ENCODE data around the gene PCDHGB3. TPM values are rescaled to one million over a fixed set of nuclear protein-coding genes. Genes with fewer than 3 reads are reported as not detected.
"Not testable (repeated sequence)": the region's sequence is repeated elsewhere in the genome, so short reads cannot be mapped to it uniquely, and the experiment has no call there.

The PCDHGB3 gene
- total RNA-seq, 4 donors from 2014 or later = 0.26 to 2.7 (median 2.2) TPM

DNA sequence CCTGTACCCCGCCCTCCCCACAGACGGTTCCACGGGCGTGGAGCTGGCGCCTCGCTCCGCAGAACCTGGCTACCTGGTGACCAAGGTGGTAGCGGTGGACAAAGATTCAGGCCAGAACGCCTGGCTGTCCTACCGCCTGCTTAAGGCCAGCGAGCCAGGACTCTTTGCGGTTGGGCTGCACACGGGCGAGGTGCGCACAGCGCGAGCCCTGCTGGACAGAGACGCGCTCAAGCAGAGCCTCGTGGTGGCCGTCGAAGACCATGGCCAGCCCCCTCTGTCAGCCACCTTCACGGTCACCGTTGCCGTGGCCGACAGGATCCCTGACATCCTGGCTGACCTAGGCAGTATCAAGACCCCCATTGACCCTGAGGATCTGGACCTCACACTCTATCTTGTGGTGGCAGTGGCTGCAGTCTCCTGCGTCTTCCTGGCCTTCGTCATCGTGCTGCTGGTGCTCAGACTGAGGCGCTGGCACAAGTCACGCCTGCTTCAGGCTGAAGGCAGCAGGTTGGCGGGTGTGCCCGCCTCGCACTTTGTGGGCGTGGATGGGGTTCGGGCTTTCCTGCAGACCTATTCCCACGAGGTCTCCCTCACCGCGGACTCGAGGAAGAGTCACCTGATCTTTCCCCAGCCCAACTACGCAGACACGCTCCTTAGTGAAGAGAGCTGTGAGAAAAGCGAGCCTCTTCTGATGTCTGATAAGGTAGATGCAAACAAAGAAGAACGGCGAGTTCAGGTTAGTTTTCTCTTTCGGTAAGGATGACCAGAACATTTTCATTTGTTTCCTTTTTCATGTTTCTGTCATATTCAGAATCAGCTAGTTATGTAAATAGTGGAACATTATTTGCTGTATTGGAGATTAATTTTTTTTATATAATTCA, 3.8 kb upstream of the PCDHGB3 start:
- 39 to 41% methylated on average over 10 of the region's 46 CpGs for WGBS, 2 donors
- no peak for TF ChIP-seq POLR2A (IDR thresholded peaks at IDR 0.05)
- TF ChIP-seq, protein P1, sequence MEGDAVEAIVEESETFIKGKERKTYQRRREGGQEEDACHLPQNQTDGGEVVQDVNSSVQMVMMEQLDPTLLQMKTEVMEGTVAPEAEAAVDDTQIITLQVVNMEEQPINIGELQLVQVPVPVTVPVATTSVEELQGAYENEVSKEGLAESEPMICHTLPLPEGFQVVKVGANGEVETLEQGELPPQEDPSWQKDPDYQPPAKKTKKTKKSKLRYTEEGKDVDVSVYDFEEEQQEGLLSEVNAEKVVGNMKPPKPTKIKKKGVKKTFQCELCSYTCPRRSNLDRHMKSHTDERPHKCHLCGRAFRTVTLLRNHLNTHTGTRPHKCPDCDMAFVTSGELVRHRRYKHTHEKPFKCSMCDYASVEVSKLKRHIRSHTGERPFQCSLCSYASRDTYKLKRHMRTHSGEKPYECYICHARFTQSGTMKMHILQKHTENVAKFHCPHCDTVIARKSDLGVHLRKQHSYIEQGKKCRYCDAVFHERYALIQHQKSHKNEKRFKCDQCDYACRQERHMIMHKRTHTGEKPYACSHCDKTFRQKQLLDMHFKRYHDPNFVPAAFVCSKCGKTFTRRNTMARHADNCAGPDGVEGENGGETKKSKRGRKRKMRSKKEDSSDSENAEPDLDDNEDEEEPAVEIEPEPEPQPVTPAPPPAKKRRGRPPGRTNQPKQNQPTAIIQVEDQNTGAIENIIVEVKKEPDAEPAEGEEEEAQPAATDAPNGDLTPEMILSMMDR (IDR thresholded peaks at IDR 0.05) = no peak
- intact Hi-C loops (cut with DNase I) = no loop called here
- H3K36me3 ChIP-seq = no peaks in the 10 kb centered on the region
- H3K4me1 ChIP-seq = no peaks in the 10 kb centered on the region
- no peak for DNase-seq
- no peak overlapping the region for H3K27ac ChIP-seq
- H3K4me3 ChIP-seq = peak overlapping the region in 1 of 4 donors; percentile 25
- H3K27me3 ChIP-seq = peaks cover 0 to 74% (median 0%) of the 10 kb centered on the region in 4 donors
- H3K9me3 ChIP-seq = peaks cover 0 to 99% (median 80%) of the 10 kb centered on the region in 3 donors

DNA sequence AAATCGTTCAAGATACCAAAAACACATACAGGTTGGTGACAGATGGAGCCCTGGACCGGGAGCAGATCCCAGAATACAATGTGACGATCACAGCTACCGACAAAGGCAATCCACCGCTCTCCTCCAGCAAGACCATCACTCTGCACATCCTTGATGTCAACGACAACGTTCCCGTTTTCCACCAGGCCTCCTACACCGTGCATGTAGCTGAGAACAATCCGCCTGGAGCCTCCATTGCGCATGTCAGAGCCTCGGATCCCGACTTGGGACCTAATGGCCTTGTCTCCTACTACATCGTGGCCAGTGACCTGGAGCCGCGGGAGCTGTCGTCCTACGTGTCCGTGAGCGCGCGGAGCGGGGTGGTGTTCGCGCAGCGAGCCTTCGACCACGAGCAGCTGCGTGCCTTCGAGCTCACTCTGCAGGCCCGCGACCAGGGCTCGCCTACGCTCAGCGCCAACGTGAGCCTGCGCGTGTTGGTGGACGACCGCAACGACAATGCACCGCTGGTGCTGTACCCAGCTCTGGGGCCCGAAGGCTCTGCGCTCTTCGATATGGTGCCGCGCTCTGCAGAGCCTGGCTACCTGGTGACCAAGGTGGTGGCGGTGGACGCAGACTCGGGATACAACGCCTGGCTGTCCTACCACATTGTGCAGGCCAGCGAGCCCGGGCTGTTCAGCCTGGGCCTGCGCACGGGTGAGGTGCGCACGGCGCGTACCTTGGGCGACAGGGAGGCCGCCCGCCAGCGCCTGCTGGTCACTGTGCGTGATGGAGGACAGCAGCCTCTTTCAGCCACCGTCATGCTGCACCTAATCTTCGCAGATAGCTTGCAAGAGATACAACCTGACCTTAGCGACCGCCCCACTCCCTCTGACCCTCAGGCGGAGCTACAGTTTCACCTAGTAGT, 1.8 kb downstream of the PCDHGB3 start:
- no peak for TF ChIP-seq POLR2A (IDR thresholded peaks at IDR 0.05)
- TF ChIP-seq, protein P1 (IDR thresholded peaks at IDR 0.05) = no peak
- Histone ChIP-seq H3K36me3 (no peaks in the 10 kb centered on the region), H3K9me3 (peaks cover 0 to 98% (median 82%) of the 10 kb centered on the region in 3 donors), H3K27me3 (peaks cover 0 to 35% (median 0%) of the 10 kb centered on the region in 4 donors), H3K4me1 (no peaks in the 10 kb centered on the region), H3K4me3 (peak overlapping the region in 1 of 4 donors; percentile 9), H3K27ac (no peak overlapping the region)
- no peak for DNase-seq
- WGBS, 2 donors = 35 to 59% methylated on average over 12 to 27 of the region's 69 CpGs
- intact Hi-C loops (cut with DNase I) = no loop called here

GRCh38 chr5:141373673-141374317, 3.8 kb downstream of the PCDHGB3 start, which contains the start of gene PCDHGA6:
Gene PCDHGA6 (plus strand): TSS chr5:141373891. CDS start chr5:141374084, 193 bp downstream.
- no peak for DNase-seq
- Histone ChIP-seq H3K9me3 (peaks cover 0 to 97% (median 89%) of the 10 kb centered on the region in 3 donors), H3K27me3 (peaks cover 0 to 27% (median 0%) of the 10 kb centered on the region in 4 donors), H3K4me1 (no peaks in the 10 kb centered on the region), H3K4me3 (peak within 1 kb of the TSS in 2 of 4 donors; percentile 28 to 49), H3K36me3 (no peaks in the 10 kb centered on the region), H3K27ac (no peak within 1 kb of the TSS)
- no peak for TF ChIP-seq POLR2A (IDR thresholded peaks at IDR 0.05)
- TF ChIP-seq, protein P1 (IDR thresholded peaks at IDR 0.05) = peak in 1 of 6 experiments; percentile 31
- intact Hi-C loops (cut with DNase I) = no loop called here
- 22 to 23% methylated on average over 9 to 11 of the region's 27 CpGs for WGBS, 2 donors

GRCh38 chr5:141374627-141375026, 4.6 kb downstream of the PCDHGB3 start:
- Histone ChIP-seq H3K27ac (no peak overlapping the region), H3K36me3 (no peaks in the 10 kb centered on the region), H3K9me3 (peaks cover 0 to 97% (median 85%) of the 10 kb centered on the region in 3 donors), H3K27me3 (peaks cover 0 to 23% (median 0%) of the 10 kb centered on the region in 4 donors), H3K4me3 (peak overlapping the region in 1 of 4 donors; percentile 49), H3K4me1 (no peaks in the 10 kb centered on the region)
- intact Hi-C loops (cut with DNase I) = no loop called here
- WGBS, 2 donors = 72 to 73% methylated on average over 14 of the region's 14 CpGs
- DNase-seq = no peak
- no peak for TF ChIP-seq POLR2A (IDR thresholded peaks at IDR 0.05)
- TF ChIP-seq, protein P1 (IDR thresholded peaks at IDR 0.05) = no peak

DNA sequence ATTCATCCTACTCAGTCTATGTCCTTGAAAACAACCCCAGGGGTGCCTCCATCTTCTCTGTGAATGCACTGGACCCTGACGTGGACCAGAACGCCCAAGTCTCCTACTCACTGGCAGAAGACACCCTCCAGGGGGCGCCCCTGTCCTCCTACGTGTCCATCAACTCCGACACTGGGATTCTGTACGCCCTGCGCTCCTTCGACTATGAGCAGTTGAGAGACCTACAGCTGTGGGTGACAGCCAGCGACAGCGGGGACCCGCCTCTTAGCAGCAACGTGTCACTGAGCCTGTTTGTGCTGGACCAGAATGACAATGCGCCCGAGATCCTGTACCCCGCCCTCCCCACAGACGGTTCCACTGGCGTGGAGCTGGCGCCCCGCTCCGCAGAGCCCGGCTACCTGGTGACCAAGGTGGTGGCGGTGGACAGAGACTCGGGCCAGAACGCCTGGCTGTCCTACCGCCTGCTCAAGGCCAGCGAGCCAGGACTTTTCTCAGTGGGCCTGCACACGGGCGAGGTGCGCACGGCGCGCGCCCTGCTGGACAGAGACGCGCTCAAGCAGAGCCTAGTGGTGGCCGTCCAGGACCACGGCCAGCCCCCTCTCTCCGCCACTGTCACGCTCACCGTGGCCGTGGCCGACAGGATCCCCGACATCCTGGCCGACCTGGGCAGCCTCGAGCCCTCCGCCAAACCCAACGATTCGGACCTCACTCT, 5.6 kb downstream of the PCDHGB3 start:
- H3K4me3 ChIP-seq; H3K4me1 ChIP-seq; DNase-seq; H3K36me3 ChIP-seq; intact Hi-C loops (cut with DNase I); H3K27ac ChIP-seq: not testable (repeated sequence)
- Histone ChIP-seq H3K9me3 (peaks cover 0 to 93% (median 76%) of the 10 kb centered on the region in 3 donors), H3K27me3 (peaks cover 0 to 20% (median 0%) of the 10 kb centered on the region in 4 donors)
- 48 to 50% methylated on average over 8 to 14 of the region's 48 CpGs for WGBS, 2 donors

Measured in esophagus squamous epithelium (tissue), 5 donors.